Measurements from ENCODE around the gene ARAP2.

DNA sequence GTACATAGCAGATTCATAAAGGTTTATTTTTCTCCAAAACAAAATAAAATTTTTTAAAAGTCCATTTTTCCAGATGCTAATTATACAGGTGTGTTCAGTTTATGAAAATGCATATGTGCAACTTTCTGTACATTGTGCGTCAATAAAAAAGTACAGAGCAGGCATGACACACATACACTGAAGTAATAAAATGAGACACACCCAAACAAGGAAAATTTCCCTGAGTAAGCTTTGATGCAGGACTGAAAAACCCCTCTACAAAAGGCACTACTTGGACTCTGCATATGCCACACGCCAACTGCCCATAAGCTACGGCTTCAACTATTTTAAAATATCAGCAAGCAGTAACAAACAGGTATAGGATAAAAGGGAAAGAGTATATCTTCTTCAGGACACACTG is 13.8 kb downstream of the ARAP2 start:
- TF ChIP-seq CHD2 (IDR thresholded peaks at IDR 0.05; ENCODE audit: low read depth, low read length) (no peak), TEAD2 (CRISPR knock-in tag; IDR thresholded peaks at IDR 0.05) (no peak), TAF1 (CRISPR knock-in tag; IDR thresholded peaks at IDR 0.05) (no peak), PCBP2 (optimal IDR thresholded peaks at IDR 0.05; ENCODE audit: low read depth, low read length, poor library complexity, severe bottlenecking) (no peak), U2AF1 (optimal IDR thresholded peaks at IDR 0.05; ENCODE audit: low read depth, low read length) (no peak)
- TF ChIP-seq, protein P1, sequence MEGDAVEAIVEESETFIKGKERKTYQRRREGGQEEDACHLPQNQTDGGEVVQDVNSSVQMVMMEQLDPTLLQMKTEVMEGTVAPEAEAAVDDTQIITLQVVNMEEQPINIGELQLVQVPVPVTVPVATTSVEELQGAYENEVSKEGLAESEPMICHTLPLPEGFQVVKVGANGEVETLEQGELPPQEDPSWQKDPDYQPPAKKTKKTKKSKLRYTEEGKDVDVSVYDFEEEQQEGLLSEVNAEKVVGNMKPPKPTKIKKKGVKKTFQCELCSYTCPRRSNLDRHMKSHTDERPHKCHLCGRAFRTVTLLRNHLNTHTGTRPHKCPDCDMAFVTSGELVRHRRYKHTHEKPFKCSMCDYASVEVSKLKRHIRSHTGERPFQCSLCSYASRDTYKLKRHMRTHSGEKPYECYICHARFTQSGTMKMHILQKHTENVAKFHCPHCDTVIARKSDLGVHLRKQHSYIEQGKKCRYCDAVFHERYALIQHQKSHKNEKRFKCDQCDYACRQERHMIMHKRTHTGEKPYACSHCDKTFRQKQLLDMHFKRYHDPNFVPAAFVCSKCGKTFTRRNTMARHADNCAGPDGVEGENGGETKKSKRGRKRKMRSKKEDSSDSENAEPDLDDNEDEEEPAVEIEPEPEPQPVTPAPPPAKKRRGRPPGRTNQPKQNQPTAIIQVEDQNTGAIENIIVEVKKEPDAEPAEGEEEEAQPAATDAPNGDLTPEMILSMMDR (CRISPR knock-in tag; IDR thresholded peaks at IDR 0.05): no peak
